ENCODE results near the gene AMZ1. TPM values are rescaled to one million over a fixed set of nuclear protein-coding genes. Genes with fewer than 3 reads are reported as not detected.
"Not testable (repeated sequence)": the region's sequence is repeated elsewhere in the genome, so short reads cannot be mapped to it uniquely, and the experiment has no call there.

AMZ1 gene
- total RNA-seq, 1 experiment from 2014 or later: not detected

GRCh38 chr7:2667843-2668242, 20.2 kb upstream of the AMZ1 start:
- DNase-seq (ENCODE audit: low read depth): no peak

- peak; percentile 37 for DNase-seq (ENCODE audit: low read depth)
Observed at GRCh38 chr7:2668401-2668800, 19.6 kb upstream of the AMZ1 start.

GRCh38 chr7:2670171-2670570, 17.8 kb upstream of the AMZ1 start:
- DNase-seq (ENCODE audit: low read depth): no peak

- peak; percentile 70 for DNase-seq (ENCODE audit: low read depth)
Observed at GRCh38 chr7:2670720-2671391, 17.1 kb upstream of the AMZ1 start.

GRCh38 chr7:2673214-2673613, 14.8 kb upstream of the AMZ1 start:
- not testable (repeated sequence) for DNase-seq (ENCODE audit: low read depth)

GRCh38 chr7:2673934-2674333, 14.1 kb upstream of the AMZ1 start:
- DNase-seq (ENCODE audit: low read depth): no peak

GRCh38 chr7:2675256-2675764, 12.7 kb upstream of the AMZ1 start:
- DNase-seq (ENCODE audit: low read depth): no peak

GRCh38 chr7:2676576-2676975, 11.4 kb upstream of the AMZ1 start:
- DNase-seq (ENCODE audit: low read depth): not testable (repeated sequence)

- not testable (repeated sequence) for DNase-seq (ENCODE audit: low read depth)
Observed at GRCh38 chr7:2678454-2678853, 9.5 kb upstream of the AMZ1 start.

- not testable (repeated sequence) for DNase-seq (ENCODE audit: low read depth)
Observed at GRCh38 chr7:2679135-2680127, 8.6 kb upstream of the AMZ1 start.

- no peak for DNase-seq (ENCODE audit: low read depth)
Observed at GRCh38 chr7:2680256-2680655, 7.7 kb upstream of the AMZ1 start.

GRCh38 chr7:2680792-2681490, 7.1 kb upstream of the AMZ1 start:
- peak; percentile 46 for DNase-seq (ENCODE audit: low read depth)

- no peak for DNase-seq (ENCODE audit: low read depth)
Observed at GRCh38 chr7:2681929-2682799, 5.8 kb upstream of the AMZ1 start.

GRCh38 chr7:2684501-2684900, 3.5 kb upstream of the AMZ1 start:
- DNase-seq (ENCODE audit: low read depth): no peak

GRCh38 chr7:2686101-2686500, 1.9 kb upstream of the AMZ1 start:
- DNase-seq (ENCODE audit: low read depth): no peak

GRCh38 chr7:2687338-2687869, 598 bp upstream of the AMZ1 start:
- DNase-seq (ENCODE audit: low read depth): peak; percentile 46

GRCh38 chr7:2688409-2689342, 674 bp downstream of the AMZ1 start:
- DNase-seq (ENCODE audit: low read depth): no peak

- no peak for DNase-seq (ENCODE audit: low read depth)
Observed at GRCh38 chr7:2689343-2689847, 1.4 kb downstream of the AMZ1 start.

Measured in LHCN-M2 (cell line).